NCI-H82 treated with DMSO at 0.1 percent for 48 hours (cell line): ENCODE results near the gene NEIL1.
"Not testable (repeated sequence)": the region's sequence is repeated elsewhere in the genome, so short reads cannot be mapped to it uniquely, and the experiment has no call there.

Source experiments
- DNase-seq: peaks from one replicate; lab custom pipeline; 2025; ENCODE audit not compliant: unreplicated experiment; lab: John Stamatoyannopoulos, UW

NEIL1 gene

DNA sequence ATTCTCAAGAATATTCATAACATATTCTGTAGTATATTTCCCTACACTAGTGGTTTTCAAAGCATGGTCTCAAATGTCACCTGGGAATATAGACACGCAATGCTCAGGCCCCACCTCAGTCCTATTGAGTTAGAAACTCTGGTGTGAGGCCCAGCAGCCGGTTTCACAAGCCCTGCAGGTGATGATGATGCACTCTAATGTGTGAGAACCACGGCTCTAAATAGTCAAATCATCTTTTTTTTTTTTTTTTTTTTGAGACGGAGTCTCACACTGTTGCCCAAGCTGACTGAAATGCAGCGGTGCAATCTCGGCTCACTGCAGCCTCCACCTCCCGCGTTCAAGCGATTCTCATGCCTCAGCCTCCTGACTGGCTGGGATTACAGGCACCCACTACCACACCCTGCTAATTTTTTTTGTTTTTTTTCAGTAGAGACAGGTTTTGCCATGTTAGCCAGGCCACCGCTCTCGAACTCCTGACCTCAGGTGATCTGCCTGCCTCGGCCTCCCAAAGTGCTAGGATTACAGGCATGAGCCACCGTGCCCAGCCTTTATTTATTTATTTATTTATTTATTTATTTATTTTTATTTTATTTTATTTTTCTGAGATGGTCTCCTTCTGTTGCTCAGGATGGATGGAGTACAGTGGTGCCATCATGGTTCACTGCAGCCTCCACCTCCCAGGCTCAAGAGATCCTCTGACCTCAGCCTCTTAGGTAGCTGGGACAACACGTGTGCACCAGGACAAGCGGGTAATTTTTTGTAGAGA lies 13.0 kb upstream of the NEIL1 start:
- DNase-seq, result not testable (repeated sequence)

DNA sequence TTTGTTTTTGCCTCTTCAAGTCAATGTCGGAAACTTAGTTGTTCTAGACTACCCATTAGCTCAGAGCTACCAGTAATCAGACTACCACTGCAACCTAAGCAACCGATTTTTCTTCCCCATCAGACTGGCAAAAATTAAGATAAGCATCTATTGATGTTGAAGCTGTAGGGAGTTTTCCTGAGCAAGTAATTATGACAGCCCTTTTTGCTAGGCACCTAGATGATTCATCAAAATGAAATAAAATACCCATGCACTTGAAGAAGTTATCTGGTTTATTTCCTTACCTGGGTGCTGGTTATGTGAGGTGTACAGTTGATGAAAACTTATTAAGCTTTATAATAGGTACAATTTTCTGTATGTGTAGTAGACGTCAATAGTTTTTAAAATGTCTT lies 11.5 kb upstream of the NEIL1 start:
- no peak for DNase-seq

- peak; percentile 62 for DNase-seq
Measured at GRCh38 chr15:75335705-75336355, 11.0 kb upstream of the NEIL1 start, which contains the start of gene COMMD4. TSS of gene COMMD4 (plus strand) at chr15:75336063. CDS start at chr15:75336090, 27 bp downstream.

DNA sequence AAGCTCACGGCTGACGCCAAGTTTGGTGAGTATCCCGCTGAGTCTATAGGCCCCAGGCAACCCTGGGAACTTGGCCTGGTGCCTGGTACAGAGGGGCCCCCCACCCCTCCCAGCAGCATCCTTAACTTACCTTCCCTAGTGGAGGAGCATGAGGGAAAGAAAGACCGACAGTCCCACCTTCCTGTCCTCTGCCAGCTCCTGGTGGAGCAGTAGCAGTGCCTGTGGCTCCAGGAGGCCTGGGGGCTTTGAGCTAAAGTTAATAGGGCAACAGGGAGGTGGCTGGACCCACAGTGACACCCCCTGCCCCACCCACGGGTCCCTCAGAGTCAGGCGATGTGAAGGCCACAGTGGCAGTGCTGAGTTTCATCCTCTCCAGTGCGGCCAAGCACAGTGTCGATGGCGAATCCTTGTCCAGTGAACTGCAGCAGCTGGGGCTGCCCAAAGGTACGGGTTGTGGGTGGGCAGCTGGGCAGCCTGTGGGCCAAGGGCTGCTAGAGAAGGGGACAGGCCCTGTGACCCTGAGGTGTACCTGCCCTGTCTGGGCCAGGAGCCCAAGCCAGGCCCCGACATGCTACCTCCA lies 8.1 kb upstream of the NEIL1 start:
- DNase-seq, result no peak

- DNase-seq, result no peak
Measured at GRCh38 chr15:75339531-75340240, 7.2 kb upstream of the NEIL1 start.

GRCh38 chr15:75342221-75342620 lies 4.6 kb upstream of the NEIL1 start:
- no peak for DNase-seq

GRCh38 chr15:75343953-75344352 lies 2.9 kb upstream of the NEIL1 start:
- DNase-seq, result not testable (repeated sequence)

- no peak for DNase-seq
Measured at GRCh38 chr15:75347222-75348033, 589 bp downstream of the NEIL1 start.

GRCh38 chr15:75348034-75348561 lies 1.3 kb downstream of the NEIL1 start:
- no peak for DNase-seq

GRCh38 chr15:75348562-75349350 lies 1.9 kb downstream of the NEIL1 start:
- DNase-seq, result no peak

- DNase-seq, result not testable (repeated sequence)
Measured at GRCh38 chr15:75349351-75349669, 2.5 kb downstream of the NEIL1 start.

- DNase-seq, result no peak
Measured at GRCh38 chr15:75349851-75350588, 3.2 kb downstream of the NEIL1 start.

DNA sequence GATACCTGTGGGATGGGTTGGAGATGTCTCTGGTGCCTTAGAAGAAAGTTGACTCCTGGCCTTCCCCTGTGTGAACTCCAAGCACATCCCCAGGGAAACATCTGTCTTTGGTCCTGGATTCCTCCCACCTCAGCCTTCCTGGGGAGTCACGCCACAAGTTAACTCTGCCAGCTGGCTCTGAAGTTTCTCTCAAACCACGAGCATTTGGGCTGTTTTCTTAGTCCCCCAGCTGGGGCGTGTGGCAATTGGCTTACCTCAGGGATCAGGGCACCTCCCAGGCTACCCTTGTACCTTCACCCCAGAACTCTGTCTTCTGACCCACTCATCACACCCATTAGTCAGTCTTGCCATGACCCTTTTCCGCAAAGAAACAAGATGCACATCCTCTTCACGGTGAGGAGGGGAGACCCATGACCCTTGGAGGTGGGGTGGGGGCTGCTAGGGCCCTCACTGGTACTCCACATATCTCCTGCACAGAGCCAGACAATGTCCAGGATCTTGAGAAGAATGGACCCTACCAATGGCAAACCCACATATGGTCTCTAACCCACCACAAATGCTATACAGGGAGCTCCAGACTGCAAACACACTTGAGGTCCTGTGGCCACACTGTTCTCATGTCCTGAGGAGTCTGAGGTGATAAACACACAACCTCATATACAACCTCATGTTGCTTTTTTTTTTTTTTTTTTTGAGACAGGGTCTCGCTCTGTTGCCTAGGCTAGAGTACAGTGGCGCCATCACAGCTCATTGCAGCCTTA lies 3.9 kb downstream of the NEIL1 start:
- DNase-seq, result no peak

GRCh38 chr15:75352186-75353080 lies 5.6 kb downstream of the NEIL1 start:
- DNase-seq, result no peak

DNA sequence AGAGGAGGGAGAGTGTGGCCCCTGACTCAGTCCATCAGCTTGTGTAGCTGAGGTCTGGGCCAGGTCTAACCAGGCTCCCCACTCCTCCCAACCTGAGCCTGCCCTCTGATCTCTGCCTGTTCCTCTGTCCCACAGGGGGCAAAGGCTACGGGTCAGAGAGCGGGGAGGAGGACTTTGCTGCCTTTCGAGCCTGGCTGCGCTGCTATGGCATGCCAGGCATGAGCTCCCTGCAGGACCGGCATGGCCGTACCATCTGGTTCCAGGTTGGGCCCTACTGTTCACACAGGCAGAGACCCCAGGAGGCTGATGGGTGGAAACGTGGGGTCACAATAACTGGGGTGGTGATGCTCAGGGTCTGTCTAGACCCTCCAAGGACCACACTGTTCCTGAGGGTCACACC lies 6.8 kb downstream of the NEIL1 start:
- DNase-seq, result no peak

GRCh38 chr15:75354454-75354853 lies 7.6 kb downstream of the NEIL1 start:
- DNase-seq, result no peak

DNA sequence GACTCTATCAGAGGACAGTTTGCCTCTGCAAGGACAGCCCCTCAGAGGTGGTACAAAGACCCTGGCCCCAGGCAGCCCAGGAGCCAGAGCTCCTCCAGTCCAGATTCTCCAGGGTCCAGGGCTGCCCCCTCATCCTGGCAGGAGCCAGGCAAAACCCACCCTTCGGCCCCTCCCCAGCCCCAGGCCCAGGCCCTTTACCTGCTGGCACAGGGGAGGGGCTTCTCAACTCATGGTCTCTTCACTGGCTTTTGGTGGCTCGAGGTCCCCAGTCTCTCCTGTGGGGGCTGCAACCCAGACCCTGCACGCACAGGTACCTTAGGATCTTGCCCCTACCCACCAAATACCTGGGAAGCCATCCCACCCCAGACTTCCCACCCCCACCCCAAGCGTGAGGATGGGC lies 8.5 kb downstream of the NEIL1 start:
- no peak for DNase-seq
